A673 (cell line): ENCODE data around the gene TAB3. TPM values are rescaled to one million over a fixed set of nuclear protein-coding genes. Genes with fewer than 3 reads are reported as not detected.

Source experiments
- BruUV-seq: library from RNA; stranded (reverse); fragments of 400-500 nt; replicated peaks from 2 replicates; lab custom pipeline; 2021; lab: Mats Ljungman, UMichigan
- CTCF ChIA-PET: fragments of 300-600 bp; sonication (Branson Sonifier 250); formaldehyde crosslinking; loops from one replicate; lab custom pipeline; 2022; ENCODE audit warnings: antibody characterized with exemption; lab: Charles Lee
- POLR2A ChIA-PET: fragments of 300-600 bp; sonication (Branson Sonifier 250); formaldehyde crosslinking; loops from one replicate; lab custom pipeline; 2022; ENCODE audit warnings: antibody characterized with exemption; ENCODE audit not compliant: low non-redundant PET; lab: Charles Lee
- DNase-seq: peaks from one replicate; pipeline ENCODE4 v3.0.0-alpha.2; 2015; ENCODE audit warnings: low spot score
- H3K27ac ChIP-seq: fragments of 200-600 bp; sonication (generic); 2 replicates; pipeline ENCODE4 v1.5.1; 2016; ENCODE audit warnings: mixed run types, low read depth, mild to moderate bottlenecking, mixed read lengths, antibody characterized with exemption, low read length; ENCODE audit not compliant: poor library complexity, severe bottlenecking
- H3K27me3 ChIP-seq: fragments of 200-600 bp; sonication (generic); replicated peaks from 2 replicates; pipeline ENCODE4 v1.6.1; 2017; ENCODE audit warnings: mixed run types, low read depth, mild to moderate bottlenecking, mixed read lengths, antibody characterized with exemption, low read length; ENCODE audit not compliant: insufficient read depth, poor library complexity
- H3K36me3 ChIP-seq: fragments of 200-600 bp; sonication (generic); 2 replicates; pipeline ENCODE4 v1.6.1; 2016; ENCODE audit warnings: mixed run types, mild to moderate bottlenecking, mixed read lengths, antibody characterized with exemption, low read length; ENCODE audit not compliant: insufficient read depth, poor library complexity, severe bottlenecking
- H3K4me1 ChIP-seq: fragments of 200-600 bp; sonication (generic); 2 replicates; pipeline ENCODE4 v1.6.1; 2017; ENCODE audit warnings: mixed run types, mild to moderate bottlenecking, mixed read lengths, antibody characterized with exemption, low read length; ENCODE audit not compliant: insufficient read depth, poor library complexity, severe bottlenecking
- H3K4me3 ChIP-seq: fragments of 200-600 bp; sonication (generic); 2 replicates; pipeline ENCODE4 v1.5.1; 2016; ENCODE audit warnings: low read depth, mixed run types, mild to moderate bottlenecking, mixed read lengths, low read length; ENCODE audit not compliant: poor library complexity, severe bottlenecking
- H3K9me3 ChIP-seq: fragments of 200-600 bp; sonication (generic); 2 replicates; pipeline ENCODE4 v1.6.1; 2016; ENCODE audit warnings: mixed run types, low read depth, mild to moderate bottlenecking, mixed read lengths, antibody characterized with exemption, low read length; ENCODE audit not compliant: poor library complexity, severe bottlenecking
- CTCF ChIP-seq: fragments of 300-800, 200-600 bp; sonication (generic); conservative IDR thresholded peaks from 2 replicates; pipeline ENCODE4 v1.5.1; 2017; ENCODE audit warnings: low read depth, mild to moderate bottlenecking, antibody characterized with exemption, low read length, moderate library complexity, mixed read lengths
- EZH2 ChIP-seq: fragments of 200-600 bp; sonication (generic); IDR thresholded peaks from 2 replicates; pipeline ENCODE4 v1.6.1; 2017; ENCODE audit warnings: borderline replicate concordance, low read depth, mild to moderate bottlenecking, mixed read lengths, antibody characterized with exemption, low read length; ENCODE audit not compliant: poor library complexity, severe bottlenecking
- intact Hi-C: fragments of 100-400 bp; cut with micrococcal nuclease; formaldehyde crosslinking; loops from one replicate; pipeline ENCODE4 v1.10.0; 2022; ENCODE audit not compliant: unreplicated experiment
- total RNA-seq: library from RNA; stranded (reverse); gene quantifications from 2 replicates; pipeline ENCODE4 v1.2.3, GENCODE V29; 2021

Gene TAB3
- total RNA-seq, 1 experiment from 2014 or later, result 12.0 TPM

GRCh38 chrX:30795981-30796958 is 92.8 kb downstream of the TAB3 start:
- no peaks in the 10 kb centered on the region for H3K27me3 ChIP-seq
- TF ChIP-seq CTCF (no peak), EZH2 (no peak)
- BruUV-seq, result no TSS peak
- H3K4me3 ChIP-seq, result no peak overlapping the region
- no peak overlapping the region for H3K27ac ChIP-seq
- ChIA-PET POLR2A (no interaction called here), CTCF (no interaction called here)
- H3K9me3 ChIP-seq, result no peaks in the 10 kb centered on the region
- H3K36me3 ChIP-seq, result no peaks in the 10 kb centered on the region
- H3K4me1 ChIP-seq, result no peaks in the 10 kb centered on the region
- DNase-seq, result no peak
- intact Hi-C loops, result no loop called here

- no TSS peak for BruUV-seq
- DNase-seq, result no peak
These were observed 94.6 kb downstream of the TAB3 start for GRCh38 chrX:30794497-30794896.

GRCh38 chrX:30793767-30794103 is 95.3 kb downstream of the TAB3 start:
- Histone ChIP-seq H3K9me3 (no peaks in the 10 kb centered on the region), H3K4me1 (no peaks in the 10 kb centered on the region), H3K4me3 (no peak overlapping the region), H3K27ac (no peak overlapping the region), H3K27me3 (no peaks in the 10 kb centered on the region), H3K36me3 (no peaks in the 10 kb centered on the region)
- ChIA-PET CTCF (no interaction called here), POLR2A (no interaction called here)
- BruUV-seq, result no TSS peak
- no peak for DNase-seq
- intact Hi-C loops, result no loop called here
- TF ChIP-seq EZH2, result no peak
- TF ChIP-seq CTCF, result no peak

More at GRCh38 chrX:30794497-30794896, 94.6 kb downstream of the TAB3 start:
- no peak overlapping the region for H3K4me3 ChIP-seq
- H3K36me3 ChIP-seq, result no peaks in the 10 kb centered on the region
- intact Hi-C loops, result no loop called here
- no peaks in the 10 kb centered on the region for H3K27me3 ChIP-seq
- CTCF ChIA-PET, result no interaction called here
- H3K27ac ChIP-seq, result no peak overlapping the region
- H3K4me1 ChIP-seq, result no peaks in the 10 kb centered on the region
- POLR2A ChIA-PET, result no interaction called here
- H3K9me3 ChIP-seq, result no peaks in the 10 kb centered on the region
- no peak for TF ChIP-seq CTCF
- TF ChIP-seq EZH2, result no peak
